ENCODE data around the gene LRCH2. TPM values are rescaled to one million over a fixed set of nuclear protein-coding genes. Genes with fewer than 3 reads are reported as not detected.

The LRCH2 gene
- total and polyA plus RNA-seq, 2 of the 13 experiments (the other 11 are each of a cell fraction or from before 2014, with no cell fraction given): not detected

GRCh38 chrX:115142057-115142456 is 91.8 kb downstream of the LRCH2 start:
- no peaks in the 10 kb centered on the region; a peak in 1 of 5 replicates for H3K27me3 ChIP-seq (ENCODE audit: control insufficient read depth in 1 of 2, insufficient read depth in 2 of 2, low read length in 2 of 2)
- H2AFZ ChIP-seq (ENCODE audit: low read length): no peak overlapping the region
- H3K9ac ChIP-seq (ENCODE audit: insufficient read depth, low read depth, low read length): no peak overlapping the region
- BruUV-seq (replicated peaks): no TSS peak
- POLR2A ChIA-PET: no interaction called here
- FAIRE-seq: no peak
- no peaks in the 10 kb centered on the region for H3K9me3 ChIP-seq (ENCODE audit: low read length)
- in situ Hi-C loops (cut with HindIII; ENCODE audit: extremely low pct_ligation_motif_present, low pct_unique_long_range_greater_than_20kb): no loop called here
- no peaks in the 10 kb centered on the region for H3K4me1 ChIP-seq (ENCODE audit: insufficient read depth, low read length)
- H3K27ac ChIP-seq (ENCODE audit: extremely low read length, insufficient read depth, low read length): no peak overlapping the region
- no peaks in the 10 kb centered on the region for H3K79me2 ChIP-seq (ENCODE audit: insufficient read depth, low read length)
- TF ChIP-seq ZNF331 (CRISPR knock-in tag; IDR thresholded peaks at IDR 0.05) (no peak), REST (IDR thresholded peaks at IDR 0.05; ENCODE audit: borderline replicate concordance in 1 of 2, low read depth in 1 of 2, low read length in 2 of 2) (0 out of 4 replicates have a peak, but pooled peaks of 1 of the 2 experiments have one; percentile 44), ZMYM3 (CRISPR knock-in tag; IDR thresholded peaks at IDR 0.05) (no peak)
- H3K4me3 ChIP-seq (replicated peaks in 1 of 3; ENCODE audit: insufficient read depth in 1 of 3, low read depth in 2 of 3, low read length in 3 of 3): no peak overlapping the region
- CTCF ChIA-PET (ENCODE audit: low intra/inter-chr PET ratio, low total read pairs): no interaction called here
- DNase-seq (ENCODE audit: low spot score): no peak
- H3K4me2 ChIP-seq (ENCODE audit: low read depth, low read length): no peak overlapping the region
- ATAC-seq: no peak
- no peaks in the 10 kb centered on the region for H3K36me3 ChIP-seq (replicated peaks in 1 of 2; ENCODE audit: control insufficient read depth in 1 of 2, insufficient read depth in 2 of 2, low read length in 2 of 2)
- intact Hi-C loops (cut with micrococcal nuclease; ENCODE audit: unreplicated experiment): no loop called here
- no peaks in the 10 kb centered on the region for H4K20me1 ChIP-seq (ENCODE audit: insufficient read depth, low read length)

GRCh38 chrX:115138040-115138439 is 95.9 kb downstream of the LRCH2 start:
- in situ Hi-C loops (cut with HindIII; ENCODE audit: extremely low pct_ligation_motif_present, low pct_unique_long_range_greater_than_20kb) (no loop called here), intact Hi-C loops (cut with micrococcal nuclease; ENCODE audit: unreplicated experiment) (no loop called here)
- Histone ChIP-seq H3K27ac (ENCODE audit: extremely low read length, insufficient read depth, low read length) (no peak overlapping the region), H3K9me3 (ENCODE audit: low read length) (no peaks in the 10 kb centered on the region), H2AFZ (ENCODE audit: low read length) (no peak overlapping the region), H4K20me1 (ENCODE audit: insufficient read depth, low read length) (no peaks in the 10 kb centered on the region), H3K27me3 (ENCODE audit: control insufficient read depth in 1 of 2, insufficient read depth in 2 of 2, low read length in 2 of 2) (no peaks in the 10 kb centered on the region; a peak in 1 of 5 replicates), H3K4me1 (ENCODE audit: insufficient read depth, low read length) (no peaks in the 10 kb centered on the region), H3K9ac (ENCODE audit: insufficient read depth, low read depth, low read length) (no peak overlapping the region), H3K79me2 (ENCODE audit: insufficient read depth, low read length) (no peaks in the 10 kb centered on the region), H3K36me3 (replicated peaks in 1 of 2; ENCODE audit: control insufficient read depth in 1 of 2, insufficient read depth in 2 of 2, low read length in 2 of 2) (no peaks in the 10 kb centered on the region), H3K4me2 (ENCODE audit: low read depth, low read length) (no peak overlapping the region), H3K4me3 (replicated peaks in 1 of 3; ENCODE audit: insufficient read depth in 1 of 3, low read depth in 2 of 3, low read length in 3 of 3) (no peak overlapping the region)
- WGBS (ENCODE audit: low lambda C conversion rate): 1% methylated on average over 5 of the region's 5 CpGs
- ChIA-PET POLR2A (no interaction called here), CTCF (ENCODE audit: low intra/inter-chr PET ratio, low total read pairs) (no interaction called here)
- no peak for FAIRE-seq
- no peak for ATAC-seq
- no TSS peak for BruUV-seq (replicated peaks)
- DNase-seq (ENCODE audit: low spot score): no peak
- TF ChIP-seq ZNF124 (CRISPR knock-in tag; IDR thresholded peaks at IDR 0.05) (no peak), SNAI1 (CRISPR knock-in tag; IDR thresholded peaks at IDR 0.05; ENCODE audit: borderline replicate concordance) (no peak), IRF9 (CRISPR knock-in tag; IDR thresholded peaks at IDR 0.05; ENCODE audit: borderline replicate concordance) (no peak), ZFP36L2 (CRISPR knock-in tag; IDR thresholded peaks at IDR 0.05) (no peak)

Data from HepG2 (cell line).